Skeletal muscle tissue (tissue), 4 donors: ENCODE results near the gene LNX2. TPM values are rescaled to one million over a fixed set of nuclear protein-coding genes. Genes with fewer than 3 reads are reported as not detected.

Source experiments
- H3K27ac ChIP-seq: one replicate; pipeline ENCODE4 v1.7.0; 2013; ENCODE audit warnings: mild to moderate bottlenecking, low read depth, low read length, inconsistent platforms
- H3K27me3 ChIP-seq, 3 donors: one replicate each; pipeline ENCODE4 v1.7.0; 2013; ENCODE audit warnings: low read length in 3 of 3; ENCODE audit not compliant: control insufficient read depth in 3 of 3, insufficient read depth in 3 of 3
- H3K36me3 ChIP-seq, 3 donors: one replicate each; pipeline ENCODE4 v1.7.0; 2013; ENCODE audit warnings: low read length in 3 of 3; ENCODE audit not compliant: control insufficient read depth in 3 of 3, insufficient read depth in 3 of 3
- H3K4me1 ChIP-seq, 3 donors: one replicate each; pipeline ENCODE4 v1.7.0; 2013; ENCODE audit warnings: low read length in 3 of 3, mild to moderate bottlenecking in 3 of 3; ENCODE audit not compliant: control insufficient read depth in 3 of 3, insufficient read depth in 3 of 3
- H3K4me3 ChIP-seq, 3 donors: one replicate each; pipeline ENCODE4 v1.7.0; 2013; ENCODE audit warnings: low read length in 3 of 3
- H3K9ac ChIP-seq, 3 donors: one replicate each; pipeline ENCODE4 v1.7.0; 2013; ENCODE audit warnings: low read length in 3 of 3, mild to moderate bottlenecking in 3 of 3, moderate library complexity in 2 of 3, low read depth in 1 of 3
- H3K9me3 ChIP-seq, 3 donors: one replicate each; pipeline ENCODE4 v1.7.0; 2013; ENCODE audit warnings: low read length in 3 of 3; ENCODE audit not compliant: control insufficient read depth in 3 of 3
- total RNA-seq: library from RNA; depleted of rRNA; stranded (reverse); fragments of >200 nt; gene quantifications from one replicate; pipeline ENCODE4 v1.2.3, GENCODE V29; 2014
- donor health status: Osteomylitis.

LNX2 gene
- total RNA-seq, 1 donor from 2014 or later: 4.2 TPM

DNA sequence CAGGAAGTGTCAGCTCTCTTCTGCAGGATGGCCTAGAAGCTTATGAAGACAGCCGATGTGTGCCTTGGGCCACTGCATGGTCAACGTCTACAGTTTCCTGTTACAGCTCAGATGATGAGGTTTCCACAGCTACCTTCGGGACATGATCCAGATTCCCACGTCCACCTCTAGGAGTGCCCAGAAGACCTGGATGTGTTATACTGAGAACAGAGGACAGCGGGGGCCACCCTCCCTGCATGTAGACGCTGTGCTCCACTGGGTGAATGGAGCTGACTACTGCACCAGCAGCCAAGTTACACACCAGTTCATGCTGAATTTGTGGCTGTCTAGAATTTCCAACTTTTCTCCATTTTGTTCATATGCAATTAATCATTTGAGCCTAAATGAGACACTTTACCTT, 91.4 kb downstream of the LNX2 start:
- Histone ChIP-seq H3K36me3 (no peaks in the 10 kb centered on the region), H3K27ac (no peak overlapping the region), H3K9me3 (no peaks in the 10 kb centered on the region), H3K27me3 (peaks cover 0 to 20% (median 5%) of the 10 kb centered on the region in 3 donors), H3K4me3 (no peak overlapping the region), H3K4me1 (peaks cover 4 to 8% (median 4%) of the 10 kb centered on the region in 3 donors), H3K9ac (no peak overlapping the region)

- H3K4me3 ChIP-seq: no peak overlapping the region
- H3K27ac ChIP-seq: no peak overlapping the region
- H3K27me3 ChIP-seq: peaks cover 0 to 17% (median 3%) of the 10 kb centered on the region in 3 donors
Observed at GRCh38 chr13:27526516-27526915, 93.8 kb downstream of the LNX2 start.

GRCh38 chr13:27524981-27525975, 95.1 kb downstream of the LNX2 start:
- peaks cover 0 to 17% (median 3%) of the 10 kb centered on the region in 3 donors for H3K27me3 ChIP-seq
- no peaks in the 10 kb centered on the region for H3K36me3 ChIP-seq
- no peaks in the 10 kb centered on the region for H3K9me3 ChIP-seq
- no peaks in the 10 kb centered on the region for H3K4me1 ChIP-seq
- no peak overlapping the region for H3K4me3 ChIP-seq
- H3K27ac ChIP-seq: no peak overlapping the region
- no peak overlapping the region for H3K9ac ChIP-seq

More at GRCh38 chr13:27526516-27526915, 93.8 kb downstream of the LNX2 start:
- Histone ChIP-seq H3K9me3 (no peaks in the 10 kb centered on the region), H3K36me3 (no peaks in the 10 kb centered on the region), H3K4me1 (no peaks in the 10 kb centered on the region), H3K9ac (no peak overlapping the region)

DNA sequence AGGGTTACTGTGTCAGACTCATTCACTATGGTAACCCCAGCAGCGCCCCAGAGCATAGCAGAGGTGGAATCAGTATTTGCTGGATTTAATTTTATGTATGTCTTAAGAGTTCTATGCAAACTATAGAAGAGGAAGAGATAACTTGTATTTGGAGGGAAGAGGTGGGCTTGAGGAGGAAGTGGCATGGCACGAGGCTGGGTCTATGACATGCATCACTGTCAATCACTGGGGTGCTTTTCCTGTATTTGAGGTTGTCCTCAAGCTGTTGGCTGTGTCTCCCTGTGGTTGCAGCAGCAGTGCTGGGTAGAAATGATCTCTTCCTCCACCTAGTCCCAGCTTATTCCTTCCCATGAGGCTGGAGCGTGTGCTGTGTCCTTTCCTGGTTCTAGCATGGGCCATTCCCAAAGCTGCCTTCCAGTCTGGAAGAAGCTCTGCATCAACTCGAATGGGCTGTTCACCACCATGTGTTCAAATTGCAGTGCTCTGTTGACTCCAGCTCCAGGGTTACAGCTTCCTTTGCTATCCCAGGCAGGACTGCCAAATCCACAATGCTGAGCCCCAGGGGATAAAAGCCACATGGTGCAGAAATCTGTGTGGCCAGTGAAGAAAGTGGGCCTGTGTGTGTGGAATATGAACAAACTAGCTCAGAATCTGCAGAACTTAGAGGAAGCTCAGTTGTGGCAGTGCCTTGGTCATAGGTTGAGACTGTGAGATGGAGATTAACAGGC, 96.8 kb downstream of the LNX2 start:
- H3K9me3 ChIP-seq: no peaks in the 10 kb centered on the region
- H3K4me1 ChIP-seq: no peaks in the 10 kb centered on the region
- no peaks in the 10 kb centered on the region for H3K36me3 ChIP-seq
- H3K27me3 ChIP-seq: peaks cover 3 to 17% (median 3%) of the 10 kb centered on the region in 3 donors
- H3K9ac ChIP-seq: no peak overlapping the region
- no peak overlapping the region for H3K27ac ChIP-seq
- H3K4me3 ChIP-seq: no peak overlapping the region

GRCh38 chr13:27522847-27523246, 97.5 kb downstream of the LNX2 start:
- H3K4me3 ChIP-seq: no peak overlapping the region
- H3K27me3 ChIP-seq: peaks cover 3 to 17% (median 3%) of the 10 kb centered on the region in 3 donors
- H3K27ac ChIP-seq: no peak overlapping the region
- H3K9ac ChIP-seq: no peak overlapping the region
- H3K4me1 ChIP-seq: no peaks in the 10 kb centered on the region
- no peaks in the 10 kb centered on the region for H3K36me3 ChIP-seq
- H3K9me3 ChIP-seq: no peaks in the 10 kb centered on the region

- peaks cover 0 to 3% (median 0%) of the 10 kb centered on the region in 3 donors for H3K27me3 ChIP-seq
- no peak overlapping the region for H3K9ac ChIP-seq
- H3K4me1 ChIP-seq: no peaks in the 10 kb centered on the region
- no peaks in the 10 kb centered on the region for H3K9me3 ChIP-seq
- no peak overlapping the region for H3K4me3 ChIP-seq
- no peak overlapping the region for H3K27ac ChIP-seq
- H3K36me3 ChIP-seq: no peaks in the 10 kb centered on the region
Observed at GRCh38 chr13:27516103-27516502, 104.2 kb downstream of the LNX2 start.

GRCh38 chr13:27510082-27510481, 110.2 kb downstream of the LNX2 start:
- H3K4me3 ChIP-seq: no peak overlapping the region
- H3K27ac ChIP-seq: no peak overlapping the region
- H3K27me3 ChIP-seq: peaks cover 0 to 7% (median 0%) of the 10 kb centered on the region in 3 donors
- H3K9ac ChIP-seq: no peak overlapping the region
- no peaks in the 10 kb centered on the region for H3K9me3 ChIP-seq
- no peaks in the 10 kb centered on the region for H3K36me3 ChIP-seq
- no peaks in the 10 kb centered on the region for H3K4me1 ChIP-seq

- no peak overlapping the region for H3K9ac ChIP-seq
- no peak overlapping the region for H3K27ac ChIP-seq
- no peak overlapping the region for H3K4me3 ChIP-seq
- H3K9me3 ChIP-seq: no peaks in the 10 kb centered on the region
- peaks cover 0 to 7% (median 0%) of the 10 kb centered on the region in 3 donors for H3K27me3 ChIP-seq
- no peaks in the 10 kb centered on the region for H3K36me3 ChIP-seq
- H3K4me1 ChIP-seq: no peaks in the 10 kb centered on the region
Observed at GRCh38 chr13:27508802-27509201, 111.5 kb downstream of the LNX2 start.

DNA sequence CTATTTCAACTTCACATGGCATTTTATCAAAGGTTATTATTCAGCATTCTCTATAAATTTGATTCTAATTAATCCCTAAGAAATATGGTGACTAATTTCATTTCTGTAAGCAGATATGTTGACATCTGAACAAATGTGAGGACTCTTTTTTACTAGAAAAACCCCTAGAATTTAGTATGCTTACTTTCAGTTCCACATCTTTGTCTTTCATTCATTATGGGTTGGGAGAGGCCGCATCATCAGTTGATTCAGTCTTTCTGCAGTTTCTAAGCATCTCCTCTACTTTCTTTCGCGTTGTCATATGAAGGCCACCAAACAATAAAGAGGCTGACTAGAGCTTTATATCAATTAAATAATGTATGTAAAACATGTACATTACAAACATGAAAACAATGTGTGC, 114.5 kb downstream of the LNX2 start:
- no peak overlapping the region for H3K27ac ChIP-seq
- H3K4me3 ChIP-seq: no peak overlapping the region
- H3K27me3 ChIP-seq: peaks cover 0 to 8% (median 4%) of the 10 kb centered on the region in 3 donors
- H3K4me1 ChIP-seq: no peaks in the 10 kb centered on the region
- no peaks in the 10 kb centered on the region for H3K9me3 ChIP-seq
- H3K36me3 ChIP-seq: no peaks in the 10 kb centered on the region
- no peak overlapping the region for H3K9ac ChIP-seq

DNA sequence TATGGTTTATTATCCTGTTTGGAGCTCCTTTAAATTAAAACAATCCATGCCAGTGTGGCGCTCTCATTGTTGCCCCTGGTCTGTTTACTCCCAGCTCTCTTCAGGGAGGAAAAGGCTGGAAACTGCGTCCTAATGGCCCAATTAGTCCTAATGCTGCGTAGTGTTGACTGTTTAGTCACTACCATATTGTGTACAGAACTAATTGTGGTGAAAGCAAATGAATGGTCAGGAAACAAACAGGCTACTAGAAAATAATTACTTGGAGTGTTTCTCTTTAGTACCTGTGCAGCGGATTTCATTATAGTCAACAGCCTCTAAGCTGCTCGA, 115.5 kb downstream of the LNX2 start:
- no peaks in the 10 kb centered on the region for H3K36me3 ChIP-seq
- H3K4me1 ChIP-seq: no peaks in the 10 kb centered on the region
- no peak overlapping the region for H3K9ac ChIP-seq
- peaks cover 0 to 4% (median 3%) of the 10 kb centered on the region in 3 donors for H3K27me3 ChIP-seq
- H3K4me3 ChIP-seq: no peak overlapping the region
- H3K9me3 ChIP-seq: no peaks in the 10 kb centered on the region
- H3K27ac ChIP-seq: no peak overlapping the region
